PC-9 (cell line): ENCODE data around the gene HMGN2. TPM values are rescaled to one million over a fixed set of nuclear protein-coding genes. Genes with fewer than 3 reads are reported as not detected.

Experiments
- BruUV-seq: library from RNA; stranded (reverse); fragments of 400-500 nt; replicated peaks from 2 replicates; lab custom pipeline; 2021; lab: Mats Ljungman, UMichigan
- CTCF ChIA-PET: fragments of 300-600 bp; sonication (Branson Sonifier 250); formaldehyde crosslinking; loops from one replicate; lab custom pipeline; 2022; ENCODE audit warnings: antibody characterized with exemption; lab: Charles Lee
- POLR2A ChIA-PET: fragments of 300-600 bp; sonication (Branson Sonifier 250); formaldehyde crosslinking; loops from one replicate; lab custom pipeline; 2022; ENCODE audit warnings: antibody characterized with exemption; ENCODE audit not compliant: unreplicated experiment; lab: Charles Lee
- DNase-seq, 2 experiments: peaks; one replicate each; pipeline versions ENCODE4 v3.0.0 to v3.0.0-alpha.2; 2015 to 2022; ENCODE audit warnings: mixed read lengths in 1 of 2
- H2AFZ ChIP-seq: fragments of 200-600 bp; sonication (generic); 2 replicates; pipeline ENCODE4 v1.8.1; 2017; ENCODE audit warnings: antibody characterized with exemption
- H3F3A ChIP-seq: fragments of 200-600 bp; sonication (generic); 2 replicates; pipeline ENCODE4 v1.8.1; 2017; ENCODE audit warnings: antibody characterized with exemption, mild to moderate bottlenecking, low read depth; ENCODE audit not compliant: insufficient read depth
- H3K27ac ChIP-seq: fragments of 200-600 bp; sonication (generic); 2 replicates; pipeline ENCODE4 v1.6.1; 2016; ENCODE audit warnings: mixed run types
- H3K27me3 ChIP-seq: fragments of 200-600 bp; sonication (generic); 2 replicates; pipeline ENCODE4 v1.6.1; 2016; ENCODE audit warnings: low read depth, mixed run types; ENCODE audit not compliant: insufficient read depth
- H3K36me3 ChIP-seq: fragments of 200-600 bp; sonication (generic); 2 replicates; pipeline ENCODE4 v1.6.1; 2016; ENCODE audit warnings: low read depth, mixed run types
- H3K4me1 ChIP-seq: fragments of 200-600 bp; sonication (generic); replicated peaks from 2 replicates; pipeline ENCODE4 v1.6.1; 2016; ENCODE audit warnings: mixed run types; ENCODE audit not compliant: insufficient read depth
- H3K4me2 ChIP-seq: fragments of 200-600 bp; sonication (generic); 2 replicates; pipeline ENCODE4 v1.6.1; 2017; ENCODE audit warnings: mixed run types
- H3K4me3 ChIP-seq: fragments of 200-600 bp; sonication (generic); 2 replicates; pipeline ENCODE4 v1.6.1; 2016; ENCODE audit warnings: mixed run types
- H3K79me2 ChIP-seq: fragments of 200-600 bp; sonication (generic); 2 replicates; pipeline ENCODE4 v1.6.1; 2017; ENCODE audit warnings: low read depth, mixed run types
- H3K9me2 ChIP-seq: fragments of 200-600 bp; sonication (generic); 2 replicates; pipeline ENCODE4 v1.8.1; 2017; ENCODE audit warnings: mild to moderate bottlenecking; ENCODE audit not compliant: insufficient read depth
- H3K9me3 ChIP-seq: fragments of 200-600 bp; sonication (generic); 2 replicates; pipeline ENCODE4 v1.8.1; 2016; ENCODE audit warnings: low read depth; ENCODE audit not compliant: insufficient read depth
- H4K20me1 ChIP-seq: fragments of 200-600 bp; sonication (generic); 2 replicates; pipeline ENCODE4 v1.8.1; 2017; ENCODE audit not compliant: insufficient read depth
- CTCF ChIP-seq: fragments of 200-600 bp; sonication (generic); conservative IDR thresholded peaks from 2 replicates; pipeline ENCODE4 v1.6.1; 2017; ENCODE audit warnings: mixed run types, antibody characterized with exemption, mild to moderate bottlenecking, moderate library complexity
- EZH2 ChIP-seq: fragments of 200-600 bp; sonication (generic); IDR thresholded peaks from 2 replicates; pipeline ENCODE4 v1.8.0; 2017; ENCODE audit warnings: antibody characterized with exemption, low read depth
- intact Hi-C: fragments of 100-400 bp; cut with micrococcal nuclease; formaldehyde crosslinking; loops from one replicate; pipeline ENCODE4 v1.10.0; 2022; ENCODE audit not compliant: unreplicated experiment
- total RNA-seq: library from RNA; stranded (reverse); gene quantifications from 2 replicates; pipeline ENCODE4 v1.2.3, GENCODE V29; 2021

The HMGN2 gene
- total RNA-seq, 1 experiment from 2014 or later: 629 TPM

GRCh38 chr1:26520339-26520738, 48.1 kb downstream of the HMGN2 start:
- no peak overlapping the region for H3K4me2 ChIP-seq
- no peaks in the 10 kb centered on the region for H3K4me1 ChIP-seq
- no TSS peak for BruUV-seq
- no peak overlapping the region for H3K4me3 ChIP-seq
- no peaks in the 10 kb centered on the region for H4K20me1 ChIP-seq
- H3K27ac ChIP-seq: no peak overlapping the region
- no peaks in the 10 kb centered on the region for H3K9me3 ChIP-seq
- no peaks in the 10 kb centered on the region for H3K79me2 ChIP-seq
- ChIA-PET CTCF (no interaction called here), POLR2A (no interaction called here)
- H3F3A ChIP-seq: no peaks in the 10 kb centered on the region
- intact Hi-C loops: no loop called here
- no peaks in the 10 kb centered on the region for H3K9me2 ChIP-seq
- no peak overlapping the region for H2AFZ ChIP-seq
- no peak for TF ChIP-seq CTCF
- no peak for TF ChIP-seq EZH2
- no peaks in the 10 kb centered on the region for H3K36me3 ChIP-seq
- H3K27me3 ChIP-seq: no peaks in the 10 kb centered on the region
- no peak for DNase-seq

GRCh38 chr1:26521669-26522030, 49.4 kb downstream of the HMGN2 start:
- BruUV-seq: no TSS peak
- ChIA-PET CTCF (no interaction called here), POLR2A (no interaction called here)

GRCh38 chr1:26522073-26522472, 49.8 kb downstream of the HMGN2 start:
- Histone ChIP-seq H3K4me1 (no peaks in the 10 kb centered on the region), H3F3A (no peaks in the 10 kb centered on the region), H3K4me2 (no peak overlapping the region), H2AFZ (no peak overlapping the region), H3K79me2 (no peaks in the 10 kb centered on the region), H3K4me3 (no peak overlapping the region), H4K20me1 (no peaks in the 10 kb centered on the region), H3K9me3 (no peaks in the 10 kb centered on the region), H3K27ac (no peak overlapping the region), H3K36me3 (no peaks in the 10 kb centered on the region), H3K9me2 (no peaks in the 10 kb centered on the region), H3K27me3 (no peaks in the 10 kb centered on the region)
- POLR2A ChIA-PET: no interaction called here
- CTCF ChIA-PET: no interaction called here
- TF ChIP-seq CTCF (no peak), EZH2 (no peak)
- no TSS peak for BruUV-seq
- DNase-seq: no peak
- intact Hi-C loops: no loop called here

More at GRCh38 chr1:26521669-26522030, 49.4 kb downstream of the HMGN2 start:
- Histone ChIP-seq H3K27me3 (no peaks in the 10 kb centered on the region), H3K4me3 (no peak overlapping the region), H4K20me1 (no peaks in the 10 kb centered on the region), H3K36me3 (no peaks in the 10 kb centered on the region), H3F3A (no peaks in the 10 kb centered on the region), H2AFZ (no peak overlapping the region), H3K27ac (no peak overlapping the region), H3K79me2 (no peaks in the 10 kb centered on the region), H3K9me3 (no peaks in the 10 kb centered on the region), H3K9me2 (no peaks in the 10 kb centered on the region), H3K4me2 (no peak overlapping the region), H3K4me1 (no peaks in the 10 kb centered on the region)
- no peak for TF ChIP-seq EZH2
- no peak for TF ChIP-seq CTCF
- no peak for DNase-seq
- intact Hi-C loops: no loop called here
